ENCODE measurements around the gene ASB4. TPM values are rescaled to one million over a fixed set of nuclear protein-coding genes. Genes with fewer than 3 reads are reported as not detected.
"Not testable (repeated sequence)": the region's sequence is repeated elsewhere in the genome, so short reads cannot be mapped to it uniquely, and the experiment has no call there.

The ASB4 gene
- total RNA-seq, 1 experiment from 2014 or later, result not detected

DNA sequence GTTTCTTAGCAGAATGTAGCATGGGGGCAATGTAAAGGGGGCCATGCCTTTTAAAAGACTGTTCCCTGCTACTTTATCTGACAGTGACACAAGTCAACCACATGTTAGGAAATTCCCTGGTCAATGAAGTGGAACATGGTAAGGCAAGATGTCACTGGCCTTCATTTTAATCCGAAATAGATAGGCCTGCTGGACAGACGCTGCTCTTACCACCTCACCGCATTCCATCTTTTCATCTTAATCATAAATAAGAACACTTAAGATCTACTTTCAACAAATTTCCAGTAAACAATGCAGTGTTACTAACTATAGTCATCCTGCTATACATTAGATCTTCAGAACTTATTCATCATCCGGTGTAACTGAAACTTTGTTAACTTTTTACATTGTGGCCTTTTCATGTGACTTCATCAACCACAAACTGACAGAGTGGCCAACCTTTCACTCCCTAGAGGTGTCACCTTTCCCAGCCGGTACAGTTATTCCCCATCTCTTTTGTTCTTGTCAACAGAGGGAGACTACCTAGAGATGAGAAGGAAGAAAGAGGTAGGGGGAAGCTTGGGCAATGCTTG, 15.6 kb downstream of the ASB4 start:
- H3K4me3 ChIP-seq, result no peak overlapping the region
- CTCF ChIA-PET, result no interaction called here
- no peaks in the 10 kb centered on the region for H3K79me2 ChIP-seq (ENCODE audit: low read depth)
- POLR2A ChIA-PET (ENCODE audit: unreplicated experiment), result no interaction called here
- no peak for TF ChIP-seq EZH2 (IDR thresholded peaks at IDR 0.05; ENCODE audit: low read depth)
- no peak for TF ChIP-seq CTCF (conservative IDR thresholded peaks at IDR 0.05)
- H3K27ac ChIP-seq, result no peak overlapping the region
- H4K20me1 ChIP-seq (ENCODE audit: insufficient read depth), result no peaks in the 10 kb centered on the region
- no peaks in the 10 kb centered on the region for H3K36me3 ChIP-seq (ENCODE audit: low read depth)
- H3F3A ChIP-seq (ENCODE audit: insufficient read depth, low read depth), result peaks cover 3% of the 10 kb centered on the region; the same call in 1 of the 2 replicates
- intact Hi-C loops (cut with micrococcal nuclease; ENCODE audit: unreplicated experiment), result no loop called here
- DNase-seq, result peak in 1 of 2 experiments; percentile 40
- H3K9me3 ChIP-seq (ENCODE audit: insufficient read depth, low read depth), result no peaks in the 10 kb centered on the region
- no peaks in the 10 kb centered on the region for H3K9me2 ChIP-seq (ENCODE audit: insufficient read depth)
- no peaks in the 10 kb centered on the region for H3K27me3 ChIP-seq (ENCODE audit: insufficient read depth, low read depth)
- H3K4me1 ChIP-seq (replicated peaks; ENCODE audit: insufficient read depth), result peaks cover 15% of the 10 kb centered on the region
- BruUV-seq (replicated peaks), result no TSS peak
- no peak overlapping the region for H2AFZ ChIP-seq
- H3K4me2 ChIP-seq, result no peak overlapping the region

- no peak overlapping the region for H3K4me2 ChIP-seq
- H3K4me1 ChIP-seq (replicated peaks; ENCODE audit: insufficient read depth), result peaks cover 15% of the 10 kb centered on the region
- H3K4me3 ChIP-seq, result no peak overlapping the region
- H3K36me3 ChIP-seq (ENCODE audit: low read depth), result no peaks in the 10 kb centered on the region
- no peaks in the 10 kb centered on the region for H3K79me2 ChIP-seq (ENCODE audit: low read depth)
- BruUV-seq (replicated peaks), result no TSS peak
- POLR2A ChIA-PET (ENCODE audit: unreplicated experiment), result no interaction called here
- intact Hi-C loops (cut with micrococcal nuclease; ENCODE audit: unreplicated experiment), result no loop called here
- no peak overlapping the region for H2AFZ ChIP-seq
- CTCF ChIA-PET, result no interaction called here
- no peaks in the 10 kb centered on the region for H3K27me3 ChIP-seq (ENCODE audit: insufficient read depth, low read depth)
- no peaks in the 10 kb centered on the region for H3K9me3 ChIP-seq (ENCODE audit: insufficient read depth, low read depth)
- no peak for TF ChIP-seq CTCF (conservative IDR thresholded peaks at IDR 0.05)
- no peak for TF ChIP-seq EZH2 (IDR thresholded peaks at IDR 0.05; ENCODE audit: low read depth)
- peaks cover 3% of the 10 kb centered on the region; the same call in 1 of the 2 replicates for H3F3A ChIP-seq (ENCODE audit: insufficient read depth, low read depth)
- no peaks in the 10 kb centered on the region for H4K20me1 ChIP-seq (ENCODE audit: insufficient read depth)
- H3K9me2 ChIP-seq (ENCODE audit: insufficient read depth), result no peaks in the 10 kb centered on the region
- H3K27ac ChIP-seq, result no peak overlapping the region
- no peak for DNase-seq
Measured at GRCh38 chr7:95502403-95502802, 16.7 kb downstream of the ASB4 start.

GRCh38 chr7:95503271-95504131, 17.8 kb downstream of the ASB4 start:
- Histone ChIP-seq H3K4me3 (no peak overlapping the region), H3F3A (ENCODE audit: insufficient read depth, low read depth) (peaks cover 3% of the 10 kb centered on the region; the same call in 1 of the 2 replicates), H3K9me2 (ENCODE audit: insufficient read depth) (no peaks in the 10 kb centered on the region), H3K9me3 (ENCODE audit: insufficient read depth, low read depth) (no peaks in the 10 kb centered on the region), H4K20me1 (ENCODE audit: insufficient read depth) (no peaks in the 10 kb centered on the region), H3K4me2 (no peak overlapping the region), H3K79me2 (ENCODE audit: low read depth) (no peaks in the 10 kb centered on the region), H3K27ac (no peak overlapping the region), H3K4me1 (replicated peaks; ENCODE audit: insufficient read depth) (peaks cover 15% of the 10 kb centered on the region), H3K36me3 (ENCODE audit: low read depth) (no peaks in the 10 kb centered on the region), H2AFZ (no peak overlapping the region), H3K27me3 (ENCODE audit: insufficient read depth, low read depth) (no peaks in the 10 kb centered on the region)
- no peak for TF ChIP-seq EZH2 (IDR thresholded peaks at IDR 0.05; ENCODE audit: low read depth)
- no peak for TF ChIP-seq CTCF (conservative IDR thresholded peaks at IDR 0.05)
- ChIA-PET POLR2A (ENCODE audit: unreplicated experiment) (interaction anchor here (0.7 kb wide), 1 partner anchor 10 kb away, joined by 4 read pairs; no protein-coding TSS in a partner anchor), CTCF (no interaction called here)
- no TSS peak for BruUV-seq (replicated peaks)
- no peak for DNase-seq
- intact Hi-C loops (cut with micrococcal nuclease; ENCODE audit: unreplicated experiment), result no loop called here

DNA sequence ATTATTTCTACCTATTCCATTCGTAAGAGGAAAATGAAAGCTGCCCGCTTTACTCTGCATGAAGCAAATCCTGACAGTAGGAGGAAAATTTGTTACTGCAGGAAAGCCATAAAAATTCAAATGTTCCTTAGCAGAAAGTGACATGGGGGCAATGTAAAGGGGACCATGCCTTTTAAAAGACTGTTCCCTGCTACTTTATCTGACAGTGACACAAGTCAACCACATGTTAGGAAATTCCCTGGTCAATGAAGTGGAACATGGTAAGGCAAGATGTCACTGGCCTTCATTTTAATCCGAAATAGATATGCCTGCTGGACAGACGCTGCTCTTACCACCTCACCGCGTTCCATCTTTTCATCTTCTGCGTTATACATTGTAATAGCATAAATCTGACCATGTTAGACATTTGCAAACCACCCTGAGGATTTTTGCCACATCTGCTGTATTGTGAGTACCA, 18.4 kb downstream of the ASB4 start:
- H3K36me3 ChIP-seq (ENCODE audit: low read depth); H2AFZ ChIP-seq; H4K20me1 ChIP-seq (ENCODE audit: insufficient read depth); H3K9me2 ChIP-seq (ENCODE audit: insufficient read depth); POLR2A ChIA-PET (ENCODE audit: unreplicated experiment); intact Hi-C loops (cut with micrococcal nuclease; ENCODE audit: unreplicated experiment); H3K79me2 ChIP-seq (ENCODE audit: low read depth); BruUV-seq (replicated peaks); H3K27me3 ChIP-seq (ENCODE audit: insufficient read depth, low read depth); H3K27ac ChIP-seq; H3K4me2 ChIP-seq; CTCF ChIA-PET; H3K4me3 ChIP-seq; H3K9me3 ChIP-seq (ENCODE audit: insufficient read depth, low read depth); DNase-seq; H3F3A ChIP-seq (ENCODE audit: insufficient read depth, low read depth): not testable (repeated sequence)
- peaks cover 15% of the 10 kb centered on the region for H3K4me1 ChIP-seq (replicated peaks; ENCODE audit: insufficient read depth)
